ENCODE measurements around the gene ADK. TPM values are rescaled to one million over a fixed set of nuclear protein-coding genes. Genes with fewer than 3 reads are reported as not detected.
"Not testable (repeated sequence)": the region's sequence is repeated elsewhere in the genome, so short reads cannot be mapped to it uniquely, and the experiment has no call there.

Gene ADK
- total and polyA plus RNA-seq, 2 donors (not counting 3 experiments of a cell fraction or from before 2014, with no cell fraction given) = 11.7 to 46.5 TPM

DNA sequence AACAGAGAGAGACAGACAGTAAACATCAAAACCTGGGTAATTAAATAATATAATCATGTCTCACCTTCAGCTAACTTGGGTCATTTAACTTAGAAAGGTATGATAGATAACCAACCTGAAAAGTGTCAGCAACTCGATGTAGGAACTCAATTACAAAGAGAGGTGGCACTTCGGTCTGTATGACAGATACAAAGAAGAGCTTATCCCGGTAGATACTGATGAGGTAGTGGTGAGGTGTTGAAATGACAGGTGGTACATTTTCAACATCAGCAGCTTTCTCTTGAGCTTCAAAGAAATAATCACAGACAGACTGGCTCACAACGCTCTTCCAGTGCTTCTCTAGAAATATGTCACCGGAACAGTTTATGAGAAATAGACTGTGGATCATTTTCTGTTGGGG lies 13.0 kb upstream of the ADK start:
- no peak overlapping the region for H3K27ac ChIP-seq (ENCODE audit: insufficient read depth, low read depth, low read length)
- H3K27me3 ChIP-seq (ENCODE audit: control insufficient read depth in 2 of 2, insufficient read depth in 2 of 2, low read length in 2 of 2) = no peaks in the 10 kb centered on the region
- ChIA-PET POLR2A (interaction anchor here (0.6 kb wide), 1 partner anchor 9 kb away, joined by 5 read pairs; no protein-coding TSS in a partner anchor), CTCF (interaction anchor here (1.3 to 2.8 kb wide), 3 partner anchors 10 to 96 kb away, joined by 3 to 16 read pairs (median 3); no protein-coding TSS in a partner anchor)
- no peak overlapping the region for H3K4me2 ChIP-seq (ENCODE audit: insufficient read depth, low read length)
- no peak overlapping the region for H3K4me3 ChIP-seq (replicated peaks in 1 of 3; ENCODE audit: insufficient read depth in 1 of 3, low read depth in 1 of 3, low read length in 3 of 3)
- BruUV-seq (replicated peaks) = no TSS peak
- H3K9ac ChIP-seq (replicated peaks; ENCODE audit: extremely low read depth, insufficient read depth, low read length) = no peak overlapping the region
- dilution Hi-C loops (cut with MboI; ENCODE audit: extremely low pct_ligation_motif_present, low sequenced_read_pairs) (no loop called here), intact Hi-C loops (cut with micrococcal nuclease) (no loop called here)
- no peak overlapping the region for H2AFZ ChIP-seq (ENCODE audit: low read depth, low read length)
- peaks cover 31% of the 10 kb centered on the region for H3K79me2 ChIP-seq (ENCODE audit: control insufficient read depth, insufficient read depth, low read length)
- no peak for FAIRE-seq
- no peak for DNase-seq (ENCODE audit: low read depth, low spot score)
- H4K20me1 ChIP-seq (replicated peaks; ENCODE audit: control insufficient read depth, extremely low read depth, insufficient read depth, low read length) = no peaks in the 10 kb centered on the region
- H3K9me1 ChIP-seq (replicated peaks; ENCODE audit: control insufficient read depth, extremely low read depth, insufficient read depth, low read length) = no peaks in the 10 kb centered on the region
- H3K4me1 ChIP-seq (ENCODE audit: control insufficient read depth, extremely low read depth, insufficient read depth, low read length) = peaks cover 8% of the 10 kb centered on the region
- H3K9me3 ChIP-seq (replicated peaks; ENCODE audit: control insufficient read depth, insufficient read depth, low read length) = no peaks in the 10 kb centered on the region
- peaks cover 13 to 19% of the 10 kb centered on the region in 2 experiments for H3K36me3 ChIP-seq (ENCODE audit: control insufficient read depth in 2 of 2, extremely low read depth in 1 of 2, insufficient read depth in 2 of 2, low read length in 2 of 2)
- TF ChIP-seq EZH2 (IDR thresholded peaks at IDR 0.05; ENCODE audit: borderline replicate concordance, low read depth, low read length, severe bottlenecking) (no peak), POLR2A (IDR thresholded peaks at IDR 0.05; ENCODE audit: low read depth, low read length) (no peak), POLR2AphosphoS5 (IDR thresholded peaks at IDR 0.05; ENCODE audit: insufficient read depth, low read depth, low read length) (no peak), MAX (IDR thresholded peaks at IDR 0.05; ENCODE audit: insufficient read depth, insufficient read length) (no peak), GATA2 (IDR thresholded peaks at IDR 0.05; ENCODE audit: insufficient read depth, insufficient read length, low read depth, low read length) (no peak), FOS (IDR thresholded peaks at IDR 0.05; ENCODE audit: borderline replicate concordance, insufficient read depth, low read length) (no peak), JUN (IDR thresholded peaks at IDR 0.05; ENCODE audit: borderline replicate concordance, insufficient read depth, insufficient read length, low read depth) (no peak), CTCF (IDR thresholded peaks at IDR 0.05; ENCODE audit: extremely low read depth in 1 of 2, insufficient read depth in 1 of 2, low read depth in 1 of 2, low read length in 2 of 2) (no peak), MYC (IDR thresholded peaks at IDR 0.05; ENCODE audit: low read depth, low read length) (no peak)

DNA sequence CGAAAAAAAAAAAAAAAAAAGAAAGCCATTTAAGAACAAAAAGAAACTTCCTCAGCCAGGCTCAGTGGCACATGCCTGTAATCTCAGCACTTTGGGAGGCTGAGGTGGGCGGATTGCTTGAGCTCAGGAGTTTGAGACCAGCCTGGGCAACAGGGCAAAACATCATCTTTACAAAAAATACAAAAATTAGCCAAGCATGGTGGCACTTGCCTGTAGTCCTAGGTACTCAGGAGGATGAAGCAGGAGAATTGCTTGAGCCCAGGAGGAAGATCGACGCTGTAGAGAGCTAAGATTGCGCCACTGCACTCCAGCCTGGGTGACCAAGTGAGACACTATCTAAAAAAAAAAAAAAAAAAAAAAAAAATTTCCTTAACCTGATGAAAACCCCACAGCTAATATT lies 12.4 kb upstream of the ADK start:
- H3K9me3 ChIP-seq (replicated peaks; ENCODE audit: control insufficient read depth, insufficient read depth, low read length); H3K9ac ChIP-seq (replicated peaks; ENCODE audit: extremely low read depth, insufficient read depth, low read length); H4K20me1 ChIP-seq (replicated peaks; ENCODE audit: control insufficient read depth, extremely low read depth, insufficient read depth, low read length); H2AFZ ChIP-seq (ENCODE audit: low read depth, low read length); dilution Hi-C loops (cut with MboI; ENCODE audit: extremely low pct_ligation_motif_present, low sequenced_read_pairs); H3K9me1 ChIP-seq (replicated peaks; ENCODE audit: control insufficient read depth, extremely low read depth, insufficient read depth, low read length); DNase-seq (ENCODE audit: low read depth, low spot score); intact Hi-C loops (cut with micrococcal nuclease); H3K27ac ChIP-seq (ENCODE audit: insufficient read depth, low read depth, low read length); H3K27me3 ChIP-seq (ENCODE audit: control insufficient read depth in 2 of 2, insufficient read depth in 2 of 2, low read length in 2 of 2); FAIRE-seq; H3K4me1 ChIP-seq (ENCODE audit: control insufficient read depth, extremely low read depth, insufficient read depth, low read length); H3K4me3 ChIP-seq (replicated peaks in 1 of 3; ENCODE audit: insufficient read depth in 1 of 3, low read depth in 1 of 3, low read length in 3 of 3); H3K4me2 ChIP-seq (ENCODE audit: insufficient read depth, low read length); BruUV-seq (replicated peaks): not testable (repeated sequence)
- Histone ChIP-seq H3K79me2 (ENCODE audit: control insufficient read depth, insufficient read depth, low read length) (peaks cover 37% of the 10 kb centered on the region), H3K36me3 (ENCODE audit: control insufficient read depth in 2 of 2, extremely low read depth in 1 of 2, insufficient read depth in 2 of 2, low read length in 2 of 2) (peaks cover 7 to 19% of the 10 kb centered on the region in 2 experiments)
- ChIA-PET POLR2A (interaction anchor here (0.6 to 1.2 kb wide), 2 partner anchors 10 to 12 kb away, joined by 3 to 5 read pairs; partner anchors contain the start of genes ADK and AP3M1), CTCF (interaction anchor here (1.3 to 2.8 kb wide), 3 partner anchors 11 to 96 kb away, joined by 3 to 16 read pairs (median 3); no protein-coding TSS in a partner anchor)

All from endothelial cell of umbilical vein (primary cell).